ENCODE data around the gene IQCF5.
"Not testable (repeated sequence)": the region's sequence is repeated elsewhere in the genome, so short reads cannot be mapped to it uniquely, and the experiment has no call there.

IQCF5 gene

GRCh38 chr3:51869304-51869703 lies 6.1 kb downstream of the IQCF5 start:
- no peak for TF ChIP-seq CTCF (conservative IDR thresholded peaks at IDR 0.05; ENCODE audit: control insufficient read depth, insufficient read depth, low read depth, low read length)
- H3K4me3 ChIP-seq (ENCODE audit: control insufficient read depth, low read depth, low read length) = no peak overlapping the region

GRCh38 chr3:51868896-51869295 lies 6.5 kb downstream of the IQCF5 start:
- DNase-seq (ENCODE audit: low read depth); H3K4me3 ChIP-seq (ENCODE audit: control insufficient read depth, low read depth, low read length): not testable (repeated sequence)

More at GRCh38 chr3:51869304-51869703, 6.1 kb downstream of the IQCF5 start:
- DNase-seq (ENCODE audit: low read depth) = no peak

- no peak for DNase-seq (ENCODE audit: low read depth)
These were observed 12.5 kb downstream of the IQCF5 start for GRCh38 chr3:51862886-51863285.

GRCh38 chr3:51860703-51861665 lies 14.4 kb downstream of the IQCF5 start, which contains the start of gene IQCF2:
Gene IQCF2, plus strand, starts transcription at chr3:51861615. Its CDS starts 52 bp downstream, at chr3:51861667.
- DNase-seq (ENCODE audit: low read depth) = no peak
- no peak within 1 kb of the TSS for H3K4me3 ChIP-seq (ENCODE audit: control insufficient read depth, low read depth, low read length)
- no peak for TF ChIP-seq CTCF (conservative IDR thresholded peaks at IDR 0.05; ENCODE audit: control insufficient read depth, insufficient read depth, low read depth, low read length)

More at GRCh38 chr3:51862886-51863285, 12.5 kb downstream of the IQCF5 start:
- no peak for TF ChIP-seq CTCF (conservative IDR thresholded peaks at IDR 0.05; ENCODE audit: control insufficient read depth, insufficient read depth, low read depth, low read length)
- no peak overlapping the region for H3K4me3 ChIP-seq (ENCODE audit: control insufficient read depth, low read depth, low read length)

- not testable (repeated sequence) for H3K4me3 ChIP-seq (ENCODE audit: control insufficient read depth, low read depth, low read length); DNase-seq (ENCODE audit: low read depth)
These were observed 20.0 kb downstream of the IQCF5 start for GRCh38 chr3:51855411-51855810.

- H3K4me3 ChIP-seq (ENCODE audit: control insufficient read depth, low read depth, low read length) = no peak overlapping the region
- TF ChIP-seq CTCF (conservative IDR thresholded peaks at IDR 0.05; ENCODE audit: control insufficient read depth, insufficient read depth, low read depth, low read length) = no peak
- no peak for DNase-seq (ENCODE audit: low read depth)
These were observed 30.3 kb downstream of the IQCF5 start for GRCh38 chr3:51845129-51845528.

GRCh38 chr3:51836606-51837005 lies 38.8 kb downstream of the IQCF5 start:
- no peak overlapping the region for H3K4me3 ChIP-seq (ENCODE audit: control insufficient read depth, low read depth, low read length)
- no peak for TF ChIP-seq CTCF (conservative IDR thresholded peaks at IDR 0.05; ENCODE audit: control insufficient read depth, insufficient read depth, low read depth, low read length)
- DNase-seq (ENCODE audit: low read depth) = no peak
